Measurements from ENCODE around the gene SLC24A3.

The SLC24A3 gene

DNA sequence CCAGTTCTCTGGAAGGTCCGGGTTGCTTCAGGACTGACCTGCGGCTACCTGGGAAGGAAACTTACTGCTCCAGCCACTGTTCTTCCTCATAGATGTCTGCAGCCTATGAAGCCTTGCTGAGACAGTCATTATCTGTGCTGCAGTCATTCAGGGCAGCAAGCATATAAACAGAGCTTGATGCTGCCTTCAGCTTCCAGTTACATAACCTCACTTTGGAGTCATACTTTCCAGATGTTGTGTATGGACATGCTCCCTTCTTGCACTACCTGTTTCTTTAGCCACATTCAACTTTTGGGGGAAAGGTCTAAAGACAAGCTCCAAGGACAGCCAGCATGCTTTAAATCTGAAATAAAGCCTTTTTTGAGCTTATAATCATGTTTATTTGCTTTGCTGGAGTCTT, 98.1 kb downstream of the SLC24A3 start:
- Histone ChIP-seq H3K4ac (ENCODE audit: low read length) (no peak overlapping the region), H3K4me2 (ENCODE audit: insufficient read depth, low read length, poor library complexity, severe bottlenecking) (no peak overlapping the region), H3K27ac (replicated peaks; ENCODE audit: low read length) (no peak overlapping the region), H2AK5ac (ENCODE audit: low read depth, low read length) (no peak overlapping the region), H3K9ac (ENCODE audit: low read depth, low read length, poor library complexity) (no peak overlapping the region), H3K4me1 (ENCODE audit: control insufficient read depth in 2 of 2, insufficient read depth in 1 of 2, low read depth in 1 of 2, low read length in 2 of 2) (no peaks in the 10 kb centered on the region), H3K27me3 (ENCODE audit: control insufficient read depth in 3 of 3, insufficient read depth in 3 of 3, low read depth in 1 of 3, low read length in 3 of 3) (no peaks in the 10 kb centered on the region), H3K9me3 (replicated peaks in 1 of 2; ENCODE audit: control insufficient read depth in 2 of 2, insufficient read depth in 1 of 2, low read depth in 1 of 2, low read length in 2 of 2) (no peaks in the 10 kb centered on the region), H3K18ac (ENCODE audit: low read length) (no peak overlapping the region), H3K79me1 (ENCODE audit: low read depth, low read length) (no peaks in the 10 kb centered on the region), H2BK12ac (ENCODE audit: low read length) (no peak overlapping the region), H3K4me3 (ENCODE audit: low read length in 2 of 2) (no peak overlapping the region), H3K14ac (ENCODE audit: low read length) (no peak overlapping the region), H4K8ac (ENCODE audit: low read depth, low read length) (no peak overlapping the region), H2AFZ (ENCODE audit: low read length) (no peak overlapping the region), H3K23ac (ENCODE audit: low read depth, low read length, poor library complexity) (no peak overlapping the region), H2BK5ac (ENCODE audit: low read length) (no peak overlapping the region), H3K36me3 (replicated peaks in 1 of 2; ENCODE audit: control insufficient read depth in 2 of 2, insufficient read depth in 2 of 2, low read length in 2 of 2) (no peaks in the 10 kb centered on the region), H4K91ac (ENCODE audit: low read depth, low read length, poor library complexity) (no peak overlapping the region), H2BK120ac (ENCODE audit: low read depth, low read length) (no peak overlapping the region), H2BK15ac (ENCODE audit: low read length) (no peak overlapping the region)
- WGBS, 2 donors (ENCODE audit: extremely low coverage in 2 of 2, insufficient read length in 2 of 2, insufficient replicate concordance in 1 of 2) = no CpG with 5 or more reads among the region's 2 CpGs
- DNase-seq (ENCODE audit: low spot score) = no peak

DNA sequence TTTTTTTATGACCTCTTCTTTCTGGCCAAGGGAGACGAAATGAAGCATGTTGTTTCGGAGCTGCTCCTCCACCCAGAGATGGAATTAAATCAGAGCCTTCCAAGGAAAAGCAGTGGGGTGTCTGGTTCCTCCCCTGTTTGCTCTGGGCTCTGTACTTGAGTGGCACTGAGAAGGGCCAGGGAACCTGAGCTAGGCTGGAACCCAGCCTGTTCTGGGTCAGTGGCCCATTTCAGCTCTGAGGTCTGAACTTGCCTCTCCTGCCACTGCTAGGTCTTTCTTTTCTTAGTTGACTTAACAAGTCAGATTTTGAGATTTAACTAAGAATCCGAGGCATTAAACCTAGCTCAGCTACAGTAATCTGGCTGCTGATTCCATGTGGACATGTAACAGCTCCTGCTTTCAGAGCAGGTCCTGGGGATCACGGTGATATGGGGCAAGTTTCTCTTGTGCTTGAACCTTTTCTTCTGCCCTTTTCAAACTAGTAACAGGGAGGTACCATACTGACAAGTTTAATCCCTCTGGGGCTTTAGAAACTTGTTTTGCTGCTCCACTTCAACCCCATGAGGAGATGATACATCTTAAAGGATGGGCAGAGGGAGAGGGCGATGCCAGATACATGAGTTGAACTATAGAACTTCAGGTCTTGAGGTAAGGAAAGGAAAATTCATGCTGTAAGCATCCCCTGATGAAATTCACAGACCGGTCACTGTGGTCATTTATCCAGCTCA, 101.1 kb downstream of the SLC24A3 start:
- no CpG with 5 or more reads among the region's 6 CpGs for WGBS, 2 donors (ENCODE audit: extremely low coverage in 2 of 2, insufficient read length in 2 of 2, insufficient replicate concordance in 1 of 2)

DNA sequence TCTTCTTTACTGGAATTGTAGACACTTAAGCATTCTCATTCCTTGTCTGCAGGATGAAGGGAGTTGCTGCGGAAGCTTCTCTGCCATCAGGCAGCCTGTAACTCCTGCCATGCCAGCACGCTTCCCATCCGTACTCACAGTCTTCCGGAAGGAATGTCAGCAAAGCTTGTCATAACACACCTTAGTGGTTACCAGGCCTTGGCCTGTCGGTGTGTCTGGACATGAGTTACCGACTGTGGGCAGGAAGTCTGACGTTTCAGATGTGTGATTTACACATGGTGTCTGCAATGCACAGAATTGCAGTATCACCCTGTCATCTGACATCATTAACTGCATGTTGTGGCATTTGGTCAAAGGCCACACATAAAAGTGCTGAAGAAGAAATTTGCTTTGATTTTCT, 102.2 kb downstream of the SLC24A3 start:
- Histone ChIP-seq H3K4me3 (ENCODE audit: low read length in 2 of 2) (no peak overlapping the region), H3K27me3 (ENCODE audit: control insufficient read depth in 3 of 3, insufficient read depth in 3 of 3, low read depth in 1 of 3, low read length in 3 of 3) (no peaks in the 10 kb centered on the region), H3K79me1 (ENCODE audit: low read depth, low read length) (no peaks in the 10 kb centered on the region), H3K14ac (ENCODE audit: low read length) (no peak overlapping the region), H2BK5ac (ENCODE audit: low read length) (no peak overlapping the region), H3K23ac (ENCODE audit: low read depth, low read length, poor library complexity) (no peak overlapping the region), H4K8ac (ENCODE audit: low read depth, low read length) (no peak overlapping the region), H3K9ac (ENCODE audit: low read depth, low read length, poor library complexity) (no peak overlapping the region), H3K4me1 (ENCODE audit: control insufficient read depth in 2 of 2, insufficient read depth in 1 of 2, low read depth in 1 of 2, low read length in 2 of 2) (peaks cover 0 to 4% of the 10 kb centered on the region in 2 donors), H2BK120ac (ENCODE audit: low read depth, low read length) (no peak overlapping the region), H3K4me2 (ENCODE audit: insufficient read depth, low read length, poor library complexity, severe bottlenecking) (no peak overlapping the region), H3K27ac (replicated peaks; ENCODE audit: low read length) (no peak overlapping the region), H3K18ac (ENCODE audit: low read length) (no peak overlapping the region), H4K91ac (ENCODE audit: low read depth, low read length, poor library complexity) (no peak overlapping the region), H2BK12ac (ENCODE audit: low read length) (no peak overlapping the region), H3K4ac (ENCODE audit: low read length) (no peak overlapping the region), H2AFZ (ENCODE audit: low read length) (no peak overlapping the region), H3K9me3 (replicated peaks in 1 of 2; ENCODE audit: control insufficient read depth in 2 of 2, insufficient read depth in 1 of 2, low read depth in 1 of 2, low read length in 2 of 2) (no peaks in the 10 kb centered on the region), H2AK5ac (ENCODE audit: low read depth, low read length) (no peak overlapping the region), H3K36me3 (replicated peaks in 1 of 2; ENCODE audit: control insufficient read depth in 2 of 2, insufficient read depth in 2 of 2, low read length in 2 of 2) (no peaks in the 10 kb centered on the region), H2BK15ac (ENCODE audit: low read length) (no peak overlapping the region)
- no CpG with 5 or more reads among the region's 7 CpGs for WGBS, 2 donors (ENCODE audit: extremely low coverage in 2 of 2, insufficient read length in 2 of 2, insufficient replicate concordance in 1 of 2)
- DNase-seq (ENCODE audit: low spot score) = no peak

More for the DNA sequence above, 101.1 kb downstream of the SLC24A3 start:
- H2BK5ac ChIP-seq (ENCODE audit: low read length) = no peak overlapping the region
- H3K27me3 ChIP-seq (ENCODE audit: control insufficient read depth in 3 of 3, insufficient read depth in 3 of 3, low read depth in 1 of 3, low read length in 3 of 3) = no peaks in the 10 kb centered on the region
- no peak overlapping the region for H4K91ac ChIP-seq (ENCODE audit: low read depth, low read length, poor library complexity)
- H3K9ac ChIP-seq (ENCODE audit: low read depth, low read length, poor library complexity) = no peak overlapping the region
- peaks cover 0 to 3% of the 10 kb centered on the region in 2 donors for H3K4me1 ChIP-seq (ENCODE audit: control insufficient read depth in 2 of 2, insufficient read depth in 1 of 2, low read depth in 1 of 2, low read length in 2 of 2)
- H3K4ac ChIP-seq (ENCODE audit: low read length) = no peak overlapping the region
- no peaks in the 10 kb centered on the region for H3K9me3 ChIP-seq (replicated peaks in 1 of 2; ENCODE audit: control insufficient read depth in 2 of 2, insufficient read depth in 1 of 2, low read depth in 1 of 2, low read length in 2 of 2)
- no peak overlapping the region for H3K18ac ChIP-seq (ENCODE audit: low read length)
- H2AFZ ChIP-seq (ENCODE audit: low read length) = no peak overlapping the region
- no peak overlapping the region for H3K4me3 ChIP-seq (ENCODE audit: low read length in 2 of 2)
- no peak overlapping the region for H3K14ac ChIP-seq (ENCODE audit: low read length)
- no peak overlapping the region for H2AK5ac ChIP-seq (ENCODE audit: low read depth, low read length)
- H3K23ac ChIP-seq (ENCODE audit: low read depth, low read length, poor library complexity) = no peak overlapping the region
- DNase-seq (ENCODE audit: low spot score) = no peak
- no peak overlapping the region for H4K8ac ChIP-seq (ENCODE audit: low read depth, low read length)
- no peak overlapping the region for H2BK120ac ChIP-seq (ENCODE audit: low read depth, low read length)
- no peak overlapping the region for H2BK12ac ChIP-seq (ENCODE audit: low read length)
- H3K79me1 ChIP-seq (ENCODE audit: low read depth, low read length) = no peaks in the 10 kb centered on the region
- H3K27ac ChIP-seq (replicated peaks; ENCODE audit: low read length) = no peak overlapping the region
- no peak overlapping the region for H2BK15ac ChIP-seq (ENCODE audit: low read length)
- H3K4me2 ChIP-seq (ENCODE audit: insufficient read depth, low read length, poor library complexity, severe bottlenecking) = no peak overlapping the region
- no peaks in the 10 kb centered on the region for H3K36me3 ChIP-seq (replicated peaks in 1 of 2; ENCODE audit: control insufficient read depth in 2 of 2, insufficient read depth in 2 of 2, low read length in 2 of 2)

GRCh38 chr20:19317237-19318069, 105.0 kb downstream of the SLC24A3 start:
- H4K91ac ChIP-seq (ENCODE audit: low read depth, low read length, poor library complexity) = no peak overlapping the region
- H3K4me3 ChIP-seq (ENCODE audit: low read length in 2 of 2) = no peak overlapping the region
- no peaks in the 10 kb centered on the region for H3K79me1 ChIP-seq (ENCODE audit: low read depth, low read length)
- no peak overlapping the region for H4K8ac ChIP-seq (ENCODE audit: low read depth, low read length)
- no peaks in the 10 kb centered on the region for H3K9me3 ChIP-seq (replicated peaks in 1 of 2; ENCODE audit: control insufficient read depth in 2 of 2, insufficient read depth in 1 of 2, low read depth in 1 of 2, low read length in 2 of 2)
- no peak overlapping the region for H2BK5ac ChIP-seq (ENCODE audit: low read length)
- H2BK12ac ChIP-seq (ENCODE audit: low read length) = no peak overlapping the region
- no peak overlapping the region for H2BK15ac ChIP-seq (ENCODE audit: low read length)
- no peak overlapping the region for H3K14ac ChIP-seq (ENCODE audit: low read length)
- no peaks in the 10 kb centered on the region for H3K27me3 ChIP-seq (ENCODE audit: control insufficient read depth in 3 of 3, insufficient read depth in 3 of 3, low read depth in 1 of 3, low read length in 3 of 3)
- WGBS, 2 donors (ENCODE audit: extremely low coverage in 2 of 2, insufficient read length in 2 of 2, insufficient replicate concordance in 1 of 2) = no CpG with 5 or more reads among the region's 5 CpGs
- H3K4me2 ChIP-seq (ENCODE audit: insufficient read depth, low read length, poor library complexity, severe bottlenecking) = no peak overlapping the region
- H2AK5ac ChIP-seq (ENCODE audit: low read depth, low read length) = no peak overlapping the region
- H3K4me1 ChIP-seq (ENCODE audit: control insufficient read depth in 2 of 2, insufficient read depth in 1 of 2, low read depth in 1 of 2, low read length in 2 of 2) = peaks cover 0 to 6% of the 10 kb centered on the region in 2 donors
- no peak overlapping the region for H2AFZ ChIP-seq (ENCODE audit: low read length)
- no peaks in the 10 kb centered on the region for H3K36me3 ChIP-seq (replicated peaks in 1 of 2; ENCODE audit: control insufficient read depth in 2 of 2, insufficient read depth in 2 of 2, low read length in 2 of 2)
- H3K27ac ChIP-seq (replicated peaks; ENCODE audit: low read length) = no peak overlapping the region
- H3K9ac ChIP-seq (ENCODE audit: low read depth, low read length, poor library complexity) = no peak overlapping the region
- no peak overlapping the region for H3K4ac ChIP-seq (ENCODE audit: low read length)
- no peak overlapping the region for H3K23ac ChIP-seq (ENCODE audit: low read depth, low read length, poor library complexity)
- H2BK120ac ChIP-seq (ENCODE audit: low read depth, low read length) = no peak overlapping the region
- no peak overlapping the region for H3K18ac ChIP-seq (ENCODE audit: low read length)
- DNase-seq (ENCODE audit: low spot score) = no peak
